Cardiac fibroblast (primary cell): Measurements from ENCODE around the gene NMBR.

Experiments
- DNase-seq, 2 donors: peaks; one replicate each; pipeline versions ENCODE4 v3.0.0 to v3.0.0-alpha.2; 2010; ENCODE audit warnings: low read depth in 2 of 2
- H3K4me3 ChIP-seq, 2 donors: replicated peaks in 1 of 2; 1 replicate in 1 of 2; 2 replicates in 1 of 2; pipeline ENCODE4 v1.5.1; 2011; ENCODE audit warnings: low read depth in 2 of 2, low read length in 2 of 2, mild to moderate bottlenecking in 2 of 2, moderate library complexity in 1 of 2
- TF ChIP-seq, protein P1 (sequence below): IDR thresholded peaks from one replicate; pipeline ENCODE4 v1.5.1; 2011; ENCODE audit warnings: low read depth, mild to moderate bottlenecking, low read length, inconsistent platforms

Gene NMBR

DNA sequence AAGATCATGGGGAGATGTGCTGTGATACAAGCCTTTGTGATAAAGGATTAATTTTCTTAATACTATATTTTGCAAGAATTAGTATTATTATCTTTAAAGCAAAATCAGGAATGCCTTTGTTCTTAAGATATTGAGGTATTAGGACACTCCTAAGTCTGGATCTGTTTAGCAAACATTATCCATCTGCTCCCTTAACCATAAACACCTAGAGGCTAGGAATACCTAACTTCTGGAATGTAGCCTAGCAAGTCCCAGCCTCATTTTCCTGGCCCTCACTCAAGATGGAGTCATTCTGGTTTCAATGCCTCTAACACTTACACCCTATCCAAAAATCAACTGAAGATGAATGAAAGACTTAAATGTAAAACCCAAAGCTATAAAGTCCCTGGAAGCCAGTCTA is 120.5 kb downstream of the NMBR start:
- TF ChIP-seq, protein P1, sequence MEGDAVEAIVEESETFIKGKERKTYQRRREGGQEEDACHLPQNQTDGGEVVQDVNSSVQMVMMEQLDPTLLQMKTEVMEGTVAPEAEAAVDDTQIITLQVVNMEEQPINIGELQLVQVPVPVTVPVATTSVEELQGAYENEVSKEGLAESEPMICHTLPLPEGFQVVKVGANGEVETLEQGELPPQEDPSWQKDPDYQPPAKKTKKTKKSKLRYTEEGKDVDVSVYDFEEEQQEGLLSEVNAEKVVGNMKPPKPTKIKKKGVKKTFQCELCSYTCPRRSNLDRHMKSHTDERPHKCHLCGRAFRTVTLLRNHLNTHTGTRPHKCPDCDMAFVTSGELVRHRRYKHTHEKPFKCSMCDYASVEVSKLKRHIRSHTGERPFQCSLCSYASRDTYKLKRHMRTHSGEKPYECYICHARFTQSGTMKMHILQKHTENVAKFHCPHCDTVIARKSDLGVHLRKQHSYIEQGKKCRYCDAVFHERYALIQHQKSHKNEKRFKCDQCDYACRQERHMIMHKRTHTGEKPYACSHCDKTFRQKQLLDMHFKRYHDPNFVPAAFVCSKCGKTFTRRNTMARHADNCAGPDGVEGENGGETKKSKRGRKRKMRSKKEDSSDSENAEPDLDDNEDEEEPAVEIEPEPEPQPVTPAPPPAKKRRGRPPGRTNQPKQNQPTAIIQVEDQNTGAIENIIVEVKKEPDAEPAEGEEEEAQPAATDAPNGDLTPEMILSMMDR, result no peak
- no peak for DNase-seq
- no peak overlapping the region for H3K4me3 ChIP-seq
